Activated CD8-positive, alpha-beta memory T cell treated with anti-CD3 and anti-CD28 coated beads, Interleukin-2, amount 10 ng/mL, durations not matched to agents 7 days and 5 days (primary cell): ENCODE data around the gene CELF4. TPM values are rescaled to one million over a fixed set of nuclear protein-coding genes. Genes with fewer than 3 reads are reported as not detected.

Source experiments
- ATAC-seq: fragments of 150-1000 bp; cut with Tn5 transposase; one replicate; pipeline ENCODE4 v1.10.0; 2021; ENCODE audit warnings: moderate library complexity
- CTCF ChIA-PET: fragments of 350-600 bp; sonication (Branson Sonifier 250); formaldehyde crosslinking; loops from one replicate; lab custom pipeline; 2021; ENCODE audit warnings: antibody characterized with exemption; lab: Charles Lee
- DNase-seq: peaks from one replicate; pipeline ENCODE4 v3.0.0-alpha.2; 2020
- H3K27ac Mint-ChIP-seq: one replicate; pipeline ENCODE4 v1.8.0; 2021; ENCODE audit warnings: mild to moderate bottlenecking, mixed read lengths
- H3K27me3 Mint-ChIP-seq: one replicate; pipeline ENCODE4 v1.8.0; 2021; ENCODE audit warnings: mixed read lengths
- H3K36me3 Mint-ChIP-seq: one replicate; pipeline ENCODE4 v1.8.0; 2021; ENCODE audit warnings: mild to moderate bottlenecking, mixed read lengths
- H3K4me1 Mint-ChIP-seq: one replicate; pipeline ENCODE4 v1.8.0; 2021; ENCODE audit warnings: mixed read lengths
- H3K4me3 Mint-ChIP-seq: one replicate; pipeline ENCODE4 v1.8.0; 2021; ENCODE audit warnings: mild to moderate bottlenecking, moderate library complexity, mixed read lengths
- H3K9me3 Mint-ChIP-seq: one replicate; pipeline ENCODE4 v1.8.0; 2022; ENCODE audit warnings: low read depth, mixed read lengths
- total RNA-seq, 2 experiments: library from RNA; stranded (reverse); gene quantifications; one replicate each; pipeline ENCODE4 v1.2.3, GENCODE V29; 2021

CELF4 gene
- total RNA-seq, 2 experiments from 2014 or later, result not detected

DNA sequence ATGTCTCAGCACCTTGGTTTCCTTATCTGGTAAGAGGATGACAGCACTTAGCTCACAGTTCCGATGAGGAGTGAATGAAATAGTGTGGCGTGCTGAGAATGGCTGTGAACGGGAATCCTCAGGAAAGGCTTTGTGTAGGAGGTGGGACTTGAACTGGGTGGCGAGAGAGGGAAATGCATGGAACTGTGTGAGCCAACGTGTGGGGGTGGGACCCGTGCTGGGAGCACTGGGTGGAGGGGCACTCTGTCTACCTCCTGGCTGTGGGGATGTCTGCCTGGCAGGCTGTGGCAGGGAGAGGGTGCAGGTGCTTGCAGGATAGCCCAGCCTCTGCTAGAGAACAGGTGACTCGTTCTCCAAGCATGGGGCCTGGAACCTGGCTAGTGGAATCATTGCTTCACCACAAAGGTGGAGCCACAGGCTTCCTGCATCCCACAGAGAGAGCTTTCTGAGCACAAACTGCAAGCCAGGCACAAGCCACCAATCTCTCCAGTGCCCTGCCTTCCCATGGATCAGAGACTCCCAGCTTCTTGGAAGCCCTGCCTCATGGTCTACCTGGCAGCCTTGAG is 145.2 kb downstream of the CELF4 start:
- Mint-ChIP-seq H3K36me3 (no peaks in the 10 kb centered on the region), H3K9me3 (no peaks in the 10 kb centered on the region), H3K4me1 (no peaks in the 10 kb centered on the region), H3K27me3 (no peaks in the 10 kb centered on the region), H3K4me3 (no peak overlapping the region), H3K27ac (no peak overlapping the region)
- CTCF ChIA-PET, result no interaction called here
- ATAC-seq (no peak), DNase-seq (no peak)

DNA sequence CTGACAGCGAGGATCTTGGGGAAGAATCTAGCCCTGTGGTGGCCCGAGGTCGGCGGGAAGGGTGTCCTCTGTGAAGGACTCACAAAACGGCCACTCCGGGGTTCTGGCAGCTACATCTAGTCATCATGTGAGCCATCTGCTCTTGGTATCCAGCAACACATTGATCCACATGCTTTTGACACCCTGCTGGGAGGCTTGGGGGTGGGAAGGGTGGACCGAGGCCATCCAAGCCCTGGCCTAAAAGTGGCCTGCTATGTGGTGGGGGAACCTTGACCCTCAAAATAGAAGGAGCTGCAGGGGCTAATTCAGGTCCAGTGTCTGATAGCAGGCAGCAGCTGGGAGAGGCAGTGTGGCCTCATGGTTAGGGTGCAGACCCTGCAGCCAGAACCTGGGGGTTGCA is 145.7 kb downstream of the CELF4 start:
- ATAC-seq, result no peak

DNA sequence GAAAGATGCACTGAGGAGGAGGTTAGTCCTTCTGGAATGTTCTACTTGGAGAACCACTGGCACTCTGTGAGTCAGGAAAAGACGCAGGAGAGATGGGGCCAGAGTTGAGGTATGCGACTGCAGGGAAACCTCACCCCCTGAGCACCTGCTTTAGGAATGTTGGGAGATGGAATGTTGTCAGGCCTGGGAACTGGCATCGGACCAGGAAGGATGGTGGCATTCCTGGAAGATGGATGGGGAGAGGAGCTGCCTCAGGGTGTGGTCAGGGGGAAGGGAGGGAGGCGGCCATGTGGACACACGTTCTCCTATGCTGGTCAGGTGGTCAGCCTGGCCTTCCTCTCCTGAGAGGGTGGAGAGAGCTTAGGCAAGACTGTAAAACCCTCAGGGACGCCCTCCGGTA is 146.3 kb downstream of the CELF4 start:
- H3K9me3 Mint-ChIP-seq, result no peaks in the 10 kb centered on the region
- no peaks in the 10 kb centered on the region for H3K36me3 Mint-ChIP-seq
- no peaks in the 10 kb centered on the region for H3K27me3 Mint-ChIP-seq
- H3K4me1 Mint-ChIP-seq, result no peaks in the 10 kb centered on the region
- ATAC-seq (no peak), DNase-seq (no peak)
- no peak overlapping the region for H3K4me3 Mint-ChIP-seq
- no peak overlapping the region for H3K27ac Mint-ChIP-seq
- CTCF ChIA-PET, result no interaction called here

More for the DNA sequence above, 145.7 kb downstream of the CELF4 start:
- DNase-seq, result no peak
- no peaks in the 10 kb centered on the region for H3K4me1 Mint-ChIP-seq
- no peaks in the 10 kb centered on the region for H3K36me3 Mint-ChIP-seq
- no peak overlapping the region for H3K4me3 Mint-ChIP-seq
- H3K9me3 Mint-ChIP-seq, result no peaks in the 10 kb centered on the region
- CTCF ChIA-PET, result no interaction called here
- H3K27ac Mint-ChIP-seq, result no peak overlapping the region
- H3K27me3 Mint-ChIP-seq, result no peaks in the 10 kb centered on the region

DNA sequence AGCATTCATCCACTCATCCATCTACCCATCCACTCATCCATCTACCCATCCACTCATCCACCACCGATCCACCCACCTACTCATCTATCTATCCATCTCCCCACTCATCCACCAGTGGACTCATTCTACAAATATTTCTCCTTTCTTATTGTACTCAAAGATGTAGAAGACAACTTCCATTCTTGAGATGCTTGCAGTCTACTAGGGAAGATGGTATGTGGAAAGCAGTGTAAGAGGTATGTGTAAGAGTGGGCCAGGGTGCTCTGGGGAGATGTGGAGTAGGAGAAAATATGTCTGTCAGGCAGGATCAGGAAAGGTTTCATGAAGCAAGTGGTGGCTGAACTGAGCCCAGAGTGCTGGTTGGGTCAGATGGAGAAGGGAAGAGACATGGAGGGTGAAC is 150.8 kb downstream of the CELF4 start:
- no peaks in the 10 kb centered on the region for H3K36me3 Mint-ChIP-seq

DNA sequence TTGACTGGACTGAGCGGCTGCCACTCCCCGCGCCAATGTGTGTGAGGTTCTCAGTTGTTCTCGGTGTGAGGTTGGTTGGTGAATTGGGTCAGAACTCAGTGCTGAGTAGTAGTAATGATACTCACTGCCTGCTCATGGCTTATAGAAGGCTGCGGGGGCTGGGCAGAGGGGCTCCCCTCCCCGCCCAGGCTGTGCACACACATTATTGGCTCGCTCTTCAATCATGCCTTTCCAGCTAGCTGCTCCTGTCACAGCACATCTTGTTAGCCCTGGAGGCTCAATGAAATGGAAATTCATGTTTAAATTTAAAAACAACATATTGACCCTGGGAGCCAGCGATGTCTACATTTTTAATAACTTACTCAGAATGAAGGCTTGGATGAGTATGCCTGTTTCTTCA is 152.8 kb downstream of the CELF4 start:
- Mint-ChIP-seq H3K27ac (no peak overlapping the region), H3K27me3 (no peaks in the 10 kb centered on the region), H3K4me1 (no peaks in the 10 kb centered on the region), H3K36me3 (no peaks in the 10 kb centered on the region), H3K4me3 (no peak overlapping the region), H3K9me3 (no peaks in the 10 kb centered on the region)
- DNase-seq (no peak), ATAC-seq (no peak)
- CTCF ChIA-PET, result no interaction called here

More for the DNA sequence above, 150.8 kb downstream of the CELF4 start:
- no peaks in the 10 kb centered on the region for H3K9me3 Mint-ChIP-seq
- no peaks in the 10 kb centered on the region for H3K27me3 Mint-ChIP-seq
- H3K4me3 Mint-ChIP-seq, result no peak overlapping the region
- no peak overlapping the region for H3K27ac Mint-ChIP-seq
- CTCF ChIA-PET, result no interaction called here
- H3K4me1 Mint-ChIP-seq, result no peaks in the 10 kb centered on the region
- no peak for ATAC-seq
- no peak for DNase-seq

DNA sequence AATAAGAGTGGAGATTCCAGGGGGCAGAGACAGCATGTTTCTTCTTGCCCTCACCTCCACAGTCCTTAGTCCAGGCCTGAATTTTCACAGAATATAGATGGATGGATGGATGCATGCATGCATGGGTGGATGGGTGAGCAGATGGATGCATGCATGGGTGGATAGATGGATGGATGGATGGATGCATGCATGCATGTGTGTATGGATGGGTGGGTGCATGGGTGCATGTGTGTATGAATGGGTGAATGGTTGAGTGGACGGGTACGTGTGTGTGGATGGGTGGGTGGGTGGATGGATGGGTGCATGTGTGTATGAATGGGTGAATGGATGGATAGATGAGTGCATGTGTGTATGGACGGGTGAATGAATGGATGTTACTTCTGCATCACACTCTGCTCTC is 153.3 kb downstream of the CELF4 start:
- no peaks in the 10 kb centered on the region for H3K9me3 Mint-ChIP-seq
- DNase-seq (no peak), ATAC-seq (no peak)
- H3K36me3 Mint-ChIP-seq, result no peaks in the 10 kb centered on the region
- CTCF ChIA-PET, result no interaction called here
- no peak overlapping the region for H3K4me3 Mint-ChIP-seq
- no peak overlapping the region for H3K27ac Mint-ChIP-seq
- no peaks in the 10 kb centered on the region for H3K27me3 Mint-ChIP-seq
- no peaks in the 10 kb centered on the region for H3K4me1 Mint-ChIP-seq

DNA sequence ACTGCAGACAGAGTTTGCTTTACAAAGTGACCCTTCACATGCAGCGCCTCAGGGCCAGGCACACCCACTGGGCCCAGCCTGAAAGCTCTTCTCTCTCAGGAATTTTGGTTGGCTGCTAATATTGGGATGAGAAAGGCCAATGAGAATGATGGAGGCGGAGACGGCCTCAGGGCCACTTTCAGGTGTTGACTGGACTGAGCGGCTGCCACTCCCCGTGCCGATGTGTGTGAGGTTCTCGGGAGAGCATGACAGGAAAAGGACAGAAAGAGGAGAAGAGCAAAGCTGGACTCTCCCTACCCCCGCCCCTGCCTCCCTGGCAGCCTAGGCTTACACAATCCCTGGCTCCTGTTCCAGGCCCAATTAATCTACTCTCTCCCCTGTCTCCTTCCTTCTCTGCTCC is 155.7 kb downstream of the CELF4 start:
- DNase-seq (no peak), ATAC-seq (no peak)
- no peaks in the 10 kb centered on the region for H3K36me3 Mint-ChIP-seq
- H3K27me3 Mint-ChIP-seq, result no peaks in the 10 kb centered on the region
- CTCF ChIA-PET, result no interaction called here
- no peaks in the 10 kb centered on the region for H3K9me3 Mint-ChIP-seq
- H3K4me1 Mint-ChIP-seq, result no peaks in the 10 kb centered on the region
- no peak overlapping the region for H3K4me3 Mint-ChIP-seq
- H3K27ac Mint-ChIP-seq, result no peak overlapping the region

DNA sequence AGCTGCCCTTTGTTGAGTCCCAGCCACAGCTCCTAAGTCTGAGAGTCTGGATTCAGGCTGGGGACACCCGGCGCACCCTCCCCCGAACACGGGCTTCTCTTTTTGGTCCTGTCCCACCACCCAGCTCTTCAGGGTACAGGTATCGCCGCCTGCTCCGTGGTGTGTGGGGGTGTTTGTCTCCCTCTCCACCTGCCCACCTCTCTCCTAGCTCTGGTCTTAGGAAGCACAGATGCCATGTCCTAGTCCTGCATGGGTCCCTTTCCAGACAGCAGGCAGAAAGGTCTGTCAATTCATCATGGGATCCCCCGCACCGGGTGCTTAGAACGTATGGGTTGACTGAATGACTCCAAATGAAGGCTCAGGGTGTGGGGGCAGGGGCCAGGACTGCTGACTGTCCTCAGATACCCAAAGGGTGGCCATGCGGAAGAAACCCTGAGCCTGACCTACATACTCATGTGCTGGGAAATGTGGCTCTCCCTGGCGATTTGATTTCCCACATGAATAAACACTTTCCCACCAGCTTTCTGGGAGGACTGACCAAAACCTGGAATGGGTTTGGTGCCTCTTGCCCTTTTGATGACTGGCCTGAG is 156.8 kb downstream of the CELF4 start:
- no peak for ATAC-seq
- Mint-ChIP-seq H3K36me3 (no peaks in the 10 kb centered on the region), H3K4me1 (no peaks in the 10 kb centered on the region), H3K27me3 (no peaks in the 10 kb centered on the region), H3K4me3 (no peak overlapping the region), H3K27ac (no peak overlapping the region), H3K9me3 (no peaks in the 10 kb centered on the region)
- DNase-seq, result no peak
- CTCF ChIA-PET, result no interaction called here

DNA sequence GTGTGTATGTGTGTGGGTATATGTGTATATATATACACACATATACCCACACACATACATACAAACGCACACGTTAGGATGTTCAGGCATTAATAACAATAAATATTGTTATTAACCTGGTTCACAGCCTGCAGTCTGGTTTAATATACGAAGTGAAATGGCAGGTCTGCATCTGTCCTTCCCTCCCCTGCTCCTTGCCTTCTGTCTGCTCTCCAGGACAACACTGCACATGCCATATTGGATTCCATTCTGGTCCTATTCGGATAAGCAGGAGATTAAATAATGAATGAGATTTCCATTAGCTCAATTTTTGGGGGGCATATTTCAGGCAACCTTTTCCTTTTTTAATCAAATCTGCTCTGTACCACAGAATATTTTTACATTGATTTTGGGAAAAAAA is 158.0 kb downstream of the CELF4 start:
- ATAC-seq (no peak), DNase-seq (no peak)
- Mint-ChIP-seq H3K4me1 (no peaks in the 10 kb centered on the region), H3K27ac (no peak overlapping the region), H3K9me3 (no peaks in the 10 kb centered on the region), H3K36me3 (no peaks in the 10 kb centered on the region), H3K27me3 (no peaks in the 10 kb centered on the region), H3K4me3 (no peak overlapping the region)
- CTCF ChIA-PET, result no interaction called here

DNA sequence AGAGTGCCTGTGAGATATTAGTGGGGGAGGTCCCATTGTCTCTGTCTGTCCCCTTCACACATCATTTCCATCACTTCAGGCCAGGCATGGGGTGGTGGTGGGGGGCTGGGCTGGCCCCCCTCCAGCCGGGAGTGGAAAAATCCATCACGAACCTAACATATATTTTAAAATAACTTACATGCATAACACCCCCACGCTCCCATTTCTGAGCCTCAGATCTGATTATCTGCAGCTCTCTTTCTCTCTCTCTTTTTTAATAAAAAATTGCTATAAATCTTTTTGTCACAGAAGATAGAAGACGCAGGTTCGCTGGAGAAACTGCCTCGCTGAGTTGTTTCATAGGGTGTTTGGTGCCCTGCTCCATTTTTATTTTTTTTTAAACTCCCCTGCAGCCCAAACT is 159.8 kb downstream of the CELF4 start:
- H3K4me3 Mint-ChIP-seq, result no peak overlapping the region
- no peaks in the 10 kb centered on the region for H3K36me3 Mint-ChIP-seq
- H3K4me1 Mint-ChIP-seq, result no peaks in the 10 kb centered on the region
- CTCF ChIA-PET, result interaction anchor here (0.7 kb wide), 1 partner anchor 617 kb away, joined by 3 read pairs; no protein-coding TSS in a partner anchor
- no peak overlapping the region for H3K27ac Mint-ChIP-seq
- ATAC-seq (no peak), DNase-seq (no peak)
- H3K9me3 Mint-ChIP-seq, result no peaks in the 10 kb centered on the region
- H3K27me3 Mint-ChIP-seq, result no peaks in the 10 kb centered on the region

DNA sequence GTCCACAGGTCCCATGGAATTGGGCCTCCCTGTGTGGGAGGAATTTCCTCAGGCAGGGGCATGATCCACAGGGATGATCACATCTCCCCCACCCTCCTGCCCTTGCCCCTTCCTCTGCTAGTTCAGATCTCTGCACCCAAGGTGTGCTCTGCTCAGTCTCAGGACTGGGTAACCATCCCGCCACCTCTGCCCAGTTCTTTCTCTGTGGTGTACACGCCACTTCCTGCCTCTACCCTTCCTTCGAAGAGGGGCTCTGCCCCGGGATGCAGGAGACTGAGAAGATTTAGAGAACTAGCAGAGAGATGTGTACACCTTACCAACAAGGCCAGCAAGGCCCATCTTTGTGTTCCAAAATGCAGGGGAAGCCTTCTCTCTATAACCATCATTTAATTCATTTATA is 160.4 kb downstream of the CELF4 start:
- CTCF ChIA-PET, result no interaction called here
- DNase-seq (no peak), ATAC-seq (no peak)
- Mint-ChIP-seq H3K27ac (no peak overlapping the region), H3K9me3 (no peaks in the 10 kb centered on the region), H3K27me3 (no peaks in the 10 kb centered on the region), H3K4me1 (no peaks in the 10 kb centered on the region), H3K4me3 (no peak overlapping the region), H3K36me3 (no peaks in the 10 kb centered on the region)

DNA sequence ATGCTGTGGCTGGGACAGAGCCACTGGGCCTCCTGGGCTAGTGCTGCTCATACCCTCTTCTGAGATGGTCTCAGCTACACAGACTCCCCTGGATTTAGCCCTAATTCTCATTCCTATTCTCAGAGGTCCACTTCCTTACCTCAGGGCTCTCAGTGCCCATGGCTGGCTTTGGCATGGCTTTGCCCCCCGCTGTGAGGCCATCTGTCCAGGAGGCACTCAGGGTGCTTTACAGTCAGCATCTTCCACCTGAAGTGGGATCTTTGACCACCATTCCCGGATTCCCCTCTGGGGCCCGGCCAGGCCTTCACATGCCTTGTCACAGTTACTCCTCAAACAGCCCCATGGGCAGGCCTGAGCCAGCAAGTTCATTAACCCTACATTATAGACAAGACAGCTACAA is 161.8 kb downstream of the CELF4 start:
- H3K4me3 Mint-ChIP-seq, result no peak overlapping the region
- CTCF ChIA-PET, result no interaction called here
- no peak overlapping the region for H3K27ac Mint-ChIP-seq

DNA sequence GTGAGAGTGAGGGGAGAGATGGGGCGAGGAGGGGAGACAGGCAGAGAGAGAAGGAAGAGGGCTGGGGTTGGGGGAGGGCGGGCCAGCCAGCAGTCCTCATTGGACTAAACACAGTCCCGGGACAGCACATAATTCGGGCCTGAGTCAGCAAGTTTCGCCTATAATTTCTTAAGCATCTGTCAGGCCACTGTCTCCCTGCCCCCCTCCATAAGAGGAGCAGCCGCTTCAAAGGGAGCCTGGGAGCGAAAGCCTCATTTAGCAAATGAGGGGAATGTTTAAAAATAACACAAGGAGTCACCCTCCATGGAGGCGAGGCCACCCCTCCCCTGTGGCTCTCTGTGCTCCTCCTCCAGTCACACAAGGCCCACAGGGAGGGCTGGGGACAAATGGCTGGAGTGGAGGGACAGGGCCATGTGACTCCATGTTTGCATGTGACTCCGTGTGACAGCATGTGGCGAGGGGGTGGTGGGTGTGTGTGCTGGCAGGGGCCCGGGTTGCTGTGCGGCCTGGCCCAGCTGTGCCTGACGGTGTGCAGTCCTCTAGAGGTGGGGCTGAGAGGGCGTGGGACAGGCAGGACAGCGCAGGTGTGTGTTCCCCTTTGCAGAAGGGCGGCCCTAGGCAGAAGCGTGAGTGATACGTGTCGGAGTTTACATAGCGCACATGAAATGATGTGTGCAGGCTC is 162.4 kb downstream of the CELF4 start:
- CTCF ChIA-PET, result no interaction called here
- no peaks in the 10 kb centered on the region for H3K36me3 Mint-ChIP-seq
- H3K4me1 Mint-ChIP-seq, result no peaks in the 10 kb centered on the region
- H3K27ac Mint-ChIP-seq, result no peak overlapping the region
- H3K9me3 Mint-ChIP-seq, result no peaks in the 10 kb centered on the region
- no peaks in the 10 kb centered on the region for H3K27me3 Mint-ChIP-seq
- DNase-seq (no peak), ATAC-seq (no peak)
- no peak overlapping the region for H3K4me3 Mint-ChIP-seq

More for the DNA sequence above, 161.8 kb downstream of the CELF4 start:
- no peaks in the 10 kb centered on the region for H3K4me1 Mint-ChIP-seq
- ATAC-seq, result no peak
- H3K36me3 Mint-ChIP-seq, result no peaks in the 10 kb centered on the region
- no peaks in the 10 kb centered on the region for H3K9me3 Mint-ChIP-seq
- no peak for DNase-seq
- no peaks in the 10 kb centered on the region for H3K27me3 Mint-ChIP-seq

DNA sequence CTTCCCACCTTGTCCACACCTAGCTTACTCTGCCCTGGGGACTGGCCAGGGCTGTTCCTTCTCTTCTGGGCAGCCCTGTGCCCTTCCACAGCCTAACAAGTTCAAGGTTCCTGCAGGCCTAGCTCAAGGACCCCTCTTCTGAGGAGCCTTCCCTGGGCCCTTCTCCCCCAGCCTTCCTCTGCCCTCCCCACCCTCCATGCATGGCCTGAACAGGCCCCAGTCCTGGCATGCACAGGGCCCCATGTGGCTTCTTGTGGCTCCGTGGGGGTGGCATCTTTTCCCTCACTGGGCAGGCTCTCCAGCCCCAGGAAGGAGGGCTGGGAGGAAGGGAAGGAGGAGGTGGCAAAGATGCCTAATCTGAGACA is 162.9 kb downstream of the CELF4 start:
- no peak overlapping the region for H3K27ac Mint-ChIP-seq
- H3K9me3 Mint-ChIP-seq, result no peaks in the 10 kb centered on the region
- no peak overlapping the region for H3K4me3 Mint-ChIP-seq
- no peaks in the 10 kb centered on the region for H3K36me3 Mint-ChIP-seq
- no peak for DNase-seq
- no peak for ATAC-seq
- no peaks in the 10 kb centered on the region for H3K27me3 Mint-ChIP-seq
- CTCF ChIA-PET, result no interaction called here
- no peaks in the 10 kb centered on the region for H3K4me1 Mint-ChIP-seq
